Endothelial cell of umbilical vein (primary cell): Measurements from ENCODE around the gene NINJ2. TPM values are rescaled to one million over a fixed set of nuclear protein-coding genes. Genes with fewer than 3 reads are reported as not detected.
A peak's percentile ranks its signal among the peaks of the same experiment; 100 is the strongest.

Source experiments
- BruUV-seq: library from RNA; stranded (reverse); fragments of 400-500 nt; replicated peaks from 2 replicates; lab custom pipeline; 2021; lab: Mats Ljungman, UMichigan
- CTCF ChIA-PET: fragments of 300-600, 350-600 bp; sonication (Branson Sonifier 250); formaldehyde crosslinking; loops from one replicate; lab custom pipeline; 2021; ENCODE audit warnings: antibody characterized with exemption, inconsistent platforms; lab: Charles Lee
- POLR2A ChIA-PET: fragments of 300-600, 350-600 bp; sonication (Branson Sonifier 250); formaldehyde crosslinking; loops from one replicate; lab custom pipeline; 2021; ENCODE audit warnings: antibody characterized with exemption, inconsistent platforms; lab: Charles Lee
- DNase-seq: peaks from one replicate; pipeline ENCODE4 v3.0.0-alpha.2; 2011; ENCODE audit warnings: low read depth, low spot score
- FAIRE-seq: peaks from 2 replicates; lab custom pipeline; 2011; peaks lifted over from hg19 to GRCh38; lab: Jason Lieb, UNC
- H2AFZ ChIP-seq: 2 replicates; pipeline ENCODE4 v1.6.0; 2012; ENCODE audit warnings: low read depth, low read length, control low read depth, inconsistent platforms
- H3K27ac ChIP-seq: 2 replicates; pipeline ENCODE4 v1.5.1; 2011; ENCODE audit warnings: low read depth, mild to moderate bottlenecking, control low read depth, low read length, moderate library complexity; ENCODE audit not compliant: insufficient read depth
- H3K27me3 ChIP-seq, 2 experiments: 2 replicates each; pipeline versions ENCODE4 v1.6.0 to v1.6.1; 2011; ENCODE audit warnings: low read length in 2 of 2, mixed read lengths in 1 of 2; ENCODE audit not compliant: control insufficient read depth in 2 of 2, insufficient read depth in 2 of 2
- H3K36me3 ChIP-seq, 2 experiments: 2 replicates in 1 of 2; 3 replicates in 1 of 2; pipeline ENCODE4 v1.5.1; 2011; ENCODE audit warnings: low read length in 2 of 2, mild to moderate bottlenecking in 1 of 2, moderate library complexity in 1 of 2; ENCODE audit not compliant: control insufficient read depth in 2 of 2, insufficient read depth in 2 of 2; ENCODE audit errors: extremely low read depth in 1 of 2
- H3K4me1 ChIP-seq: 3 replicates; pipeline ENCODE4 v1.5.1; 2011; ENCODE audit warnings: mild to moderate bottlenecking, low read length; ENCODE audit not compliant: control insufficient read depth, insufficient read depth; ENCODE audit errors: extremely low read depth
- H3K4me2 ChIP-seq: 2 replicates; pipeline ENCODE4 v1.6.1; 2011; ENCODE audit warnings: low read length, control low read depth, mixed read lengths; ENCODE audit not compliant: insufficient read depth
- H3K4me3 ChIP-seq, 3 experiments: fragments of 200-600 bp in 1 of 3; sonication (generic), shearing (Covaris generic) in 1 of 3; replicated peaks in 1 of 3; 2 replicates each; pipeline ENCODE4 v1.5.1; 2011 to 2016; ENCODE audit warnings: control low read depth in 3 of 3, low read length in 3 of 3, mild to moderate bottlenecking in 2 of 3, inconsistent platforms in 1 of 3, low read depth in 1 of 3, moderate library complexity in 1 of 3; ENCODE audit not compliant: insufficient read depth in 1 of 3
- H3K79me2 ChIP-seq: 2 replicates; pipeline ENCODE4 v1.6.0; 2012; ENCODE audit warnings: low read length, inconsistent platforms; ENCODE audit not compliant: control insufficient read depth, insufficient read depth
- H3K9ac ChIP-seq: replicated peaks from 2 replicates; pipeline ENCODE3; 2011; ENCODE audit warnings: low read length, control low read depth; ENCODE audit not compliant: insufficient read depth; ENCODE audit errors: extremely low read depth
- H3K9me1 ChIP-seq: replicated peaks from 3 replicates; pipeline ENCODE4 v1.6.0; 2011; ENCODE audit warnings: mild to moderate bottlenecking, low read length; ENCODE audit not compliant: control insufficient read depth, insufficient read depth; ENCODE audit errors: extremely low read depth
- H3K9me3 ChIP-seq: replicated peaks from 2 replicates; pipeline ENCODE4 v1.5.1; 2012; ENCODE audit warnings: low read length, inconsistent platforms; ENCODE audit not compliant: control insufficient read depth, insufficient read depth
- H4K20me1 ChIP-seq: replicated peaks from 2 replicates; pipeline ENCODE3; 2011; ENCODE audit warnings: mild to moderate bottlenecking, low read length; ENCODE audit not compliant: control insufficient read depth, insufficient read depth; ENCODE audit errors: extremely low read depth
- CTCF ChIP-seq, 2 donors: IDR thresholded peaks; 1 replicate in 1 of 2; 2 replicates in 1 of 2; pipeline ENCODE4 v1.5.1; 2011; ENCODE audit warnings: low read length in 2 of 2, mild to moderate bottlenecking in 2 of 2, moderate library complexity in 2 of 2, control low read depth in 1 of 2, inconsistent platforms in 1 of 2, low read depth in 1 of 2; ENCODE audit not compliant: insufficient read depth in 1 of 2; ENCODE audit errors: extremely low read depth in 1 of 2
- EZH2 ChIP-seq: IDR thresholded peaks from 2 replicates; pipeline ENCODE4 v1.6.1; 2012; ENCODE audit warnings: borderline replicate concordance, low read depth, mild to moderate bottlenecking, moderate library complexity, low read length, inconsistent platforms; ENCODE audit not compliant: severe bottlenecking
- GATA2 ChIP-seq: IDR thresholded peaks from 2 replicates; pipeline ENCODE4 v1.7.0; 2011; ENCODE audit warnings: low read depth, mild to moderate bottlenecking, moderate library complexity, mixed read lengths, low read length; ENCODE audit not compliant: insufficient read length, insufficient read depth
- JUN ChIP-seq: IDR thresholded peaks from 2 replicates; pipeline ENCODE4 v1.6.1; 2011; ENCODE audit warnings: borderline replicate concordance, low read depth; ENCODE audit not compliant: insufficient read length, insufficient read depth
- MYC ChIP-seq: IDR thresholded peaks from one replicate; pipeline ENCODE4 v1.6.1; 2011; ENCODE audit warnings: mild to moderate bottlenecking, low read depth, low read length
- POLR2A ChIP-seq: IDR thresholded peaks from 2 replicates; pipeline ENCODE4 v1.6.1; 2012; ENCODE audit warnings: low read depth, mild to moderate bottlenecking, control low read depth, low read length
- dilution Hi-C: fragments of 300-500 bp; cut with MboI; formaldehyde crosslinking; loops from one replicate; pipeline ENCODE4 v1.15.0; 2019; ENCODE audit warnings: low sequenced_read_pairs; ENCODE audit not compliant: extremely low pct_ligation_motif_present
- intact Hi-C: fragments of 100-400 bp; cut with micrococcal nuclease; formaldehyde crosslinking; loops from one replicate; pipeline ENCODE4 v1.10.0; 2022
- polyA plus RNA-seq, 4 experiments: library from polyadenylated mRNA; depleted of rRNA in 3 of 4; stranded (reverse) in 3 of 4; unstranded in 1 of 4; fragments of >200 nt; gene quantifications; 2 replicates each; pipeline versions ENCODE4 v1.2.1 to v1.2.3, GENCODE V29; 2011 to 2012; ENCODE audit warnings: missing spikeins in 1 of 4
- total RNA-seq: library from RNA; stranded (reverse); gene quantifications from 2 replicates; pipeline ENCODE4 v1.2.3, GENCODE V29; 2021

NINJ2 gene
- total and polyA plus RNA-seq, 2 donors (not counting 3 experiments of a cell fraction or from before 2014, with no cell fraction given), result 0.75 to 4.4 TPM

GRCh38 chr12:690466-690865 lies 27.2 kb upstream of the NINJ2 start:
- Histone ChIP-seq H4K20me1 (no peaks in the 10 kb centered on the region), H3K4me2 (no peak overlapping the region), H3K79me2 (no peaks in the 10 kb centered on the region), H3K36me3 (no peaks in the 10 kb centered on the region), H3K9ac (no peak overlapping the region), H3K27me3 (no peaks in the 10 kb centered on the region), H3K27ac (no peak overlapping the region), H3K4me3 (no peak overlapping the region), H3K9me1 (no peaks in the 10 kb centered on the region), H2AFZ (no peak overlapping the region), H3K9me3 (no peaks in the 10 kb centered on the region), H3K4me1 (no peaks in the 10 kb centered on the region)
- TF ChIP-seq JUN, result no peak
- TF ChIP-seq GATA2, result no peak
- intact Hi-C loops, result no loop called here
- ChIA-PET CTCF (interaction anchor here (1.0 to 1.4 kb wide), 2 partner anchors 9 to 61 kb away, joined by 3 to 5 read pairs; no protein-coding TSS in a partner anchor), POLR2A (no interaction called here)
- dilution Hi-C loops, result no loop called here
- DNase-seq, result peak; percentile 19
- BruUV-seq, result no TSS peak
- peak; percentile 53 for FAIRE-seq

GRCh38 chr12:685388-685787 lies 22.1 kb upstream of the NINJ2 start:
- Histone ChIP-seq H3K4me3 (no peak overlapping the region), H3K9me3 (no peaks in the 10 kb centered on the region), H4K20me1 (no peaks in the 10 kb centered on the region), H3K27ac (no peak overlapping the region), H3K79me2 (no peaks in the 10 kb centered on the region), H3K4me2 (no peak overlapping the region), H3K9me1 (no peaks in the 10 kb centered on the region), H3K4me1 (no peaks in the 10 kb centered on the region), H3K27me3 (no peaks in the 10 kb centered on the region), H2AFZ (no peak overlapping the region), H3K36me3 (no peaks in the 10 kb centered on the region), H3K9ac (no peak overlapping the region)
- ChIA-PET POLR2A (no interaction called here), CTCF (interaction anchor here (1.0 to 2.5 kb wide), 3 partner anchors 18 to 69 kb away, joined by 4 to 14 read pairs (median 5); no protein-coding TSS in a partner anchor)
- dilution Hi-C loops, result no loop called here
- BruUV-seq, result no TSS peak
- no peak for TF ChIP-seq MYC
- no peak for TF ChIP-seq JUN
- TF ChIP-seq GATA2, result no peak
- TF ChIP-seq CTCF (IDR thresholded peaks at IDR 0.05; ENCODE audit: extremely low read depth in 1 of 2, insufficient read depth in 1 of 2, low read depth in 1 of 2, low read length in 2 of 2), result no peak
- TF ChIP-seq EZH2, result no peak
- no peak for TF ChIP-seq POLR2A
- intact Hi-C loops, result no loop called here
- DNase-seq (peak; percentile 77), FAIRE-seq (peak; percentile 4)
